Right lobe of liver (tissue), 6 donors: ENCODE measurements around the gene CIB2. TPM values are rescaled to one million over a fixed set of nuclear protein-coding genes. Genes with fewer than 3 reads are reported as not detected.
"Not testable (repeated sequence)": the region's sequence is repeated elsewhere in the genome, so short reads cannot be mapped to it uniquely, and the experiment has no call there.

Experiments used
- ATAC-seq, 4 donors: fragments of 200-7000 bp; cut with Tn5 transposase; one replicate each; pipeline ENCODE4 v1.9.1; 2020; ENCODE audit warnings: mild to moderate bottlenecking in 4 of 4, moderate library complexity in 4 of 4
- DNase-seq, 3 donors: peaks; one replicate each; pipeline ENCODE4 v3.0.0-alpha.2; 2020
- H3K27ac ChIP-seq, 3 donors: fragments of 200-600 bp; one replicate each; pipeline ENCODE4 v1.8.0; 2022
- H3K27me3 ChIP-seq, 2 donors: fragments of 200-600 bp; one replicate each; pipeline ENCODE4 v1.8.0; 2022
- H3K36me3 ChIP-seq, 4 donors: fragments of 200-600 bp; sonication (generic) in 1 of 4; one replicate each; pipeline versions ENCODE4 v1.5.1 to v1.8.0; 2017 to 2022; ENCODE audit warnings: control low read depth in 1 of 4
- H3K4me1 ChIP-seq, 4 donors: fragments of 200-600 bp; sonication (generic) in 1 of 4; one replicate each; pipeline versions ENCODE4 v1.5.1 to v1.8.0; 2017 to 2022; ENCODE audit warnings: control low read depth in 1 of 4
- H3K4me3 ChIP-seq, 3 donors: fragments of 200-600 bp; one replicate each; pipeline ENCODE4 v1.8.0; 2022
- H3K9me3 ChIP-seq, 4 donors: fragments of 200-600 bp; sonication (generic) in 1 of 4; one replicate each; pipeline versions ENCODE4 v1.5.1 to v1.8.0; 2017 to 2022; ENCODE audit warnings: control low read depth in 1 of 4
- CTCF ChIP-seq, 4 donors: fragments of 200-600 bp in 3 of 4; fragments of 450-650 bp in 1 of 4; IDR thresholded peaks; one replicate each; pipeline versions ENCODE4 v1.5.1 to v1.8.0; 2016 to 2022; ENCODE audit warnings: antibody characterized with exemption in 4 of 4, mild to moderate bottlenecking in 2 of 4
- POLR2A ChIP-seq: fragments of 450-650 bp; IDR thresholded peaks from one replicate; pipeline ENCODE4 v1.6.1; 2017; ENCODE audit warnings: antibody characterized with exemption, mild to moderate bottlenecking
- WGBS: methylation state at CpG from one replicate; pipeline ENCODE4 v1.1.6; 2018; ENCODE audit warnings: low coverage, low lambda C conversion rate; ENCODE audit not compliant: insufficient coverage; ENCODE audit errors: missing lambda C conversion rate; 5-methylcytosine and 5-hydroxymethylcytosine counted together
- intact Hi-C, 2 donors: fragments of 100-400 bp; cut with DNase I; formaldehyde crosslinking; loops; one replicate each; pipeline versions ENCODE4 v1.11.2 to v1.14.1; 2022
- total RNA-seq, 6 experiments: library from RNA; depleted of rRNA in 2 of 6; stranded (reverse); fragments of >200 nt in 2 of 6; fragmentation: NEBNext Ultra II Directional in 3 of 6; extraction: Animal tissue kit (Norgen Biotek cat#: 25700) in 3 of 6; gene quantifications; one replicate each; pipeline versions ENCODE4 v1.1.0 to v1.2.4, GENCODE V29; 2016 to 2023
- donor health status: DM: no; HTN: yes; CAD: no.
- donor health status: DM: no; HTN: no; CAD: no.
- donor health status: DM: no; HTN: no; CAD: no.
- donor health status: DM: no; HTN: yes; CAD: no.
- donor health status: DM: no; HTN: yes; CAD: no.

Gene CIB2
- total RNA-seq, 6 experiments from 2014 or later = 0.22 to 1.3 (median 0.74) TPM; not detected in 1

- Histone ChIP-seq H3K27ac (no peak overlapping the region), H3K9me3 (no peaks in the 10 kb centered on the region), H3K4me3 (no peak overlapping the region), H3K4me1 (peaks cover 0 to 7% (median 2%) of the 10 kb centered on the region in 4 donors), H3K27me3 (no peaks in the 10 kb centered on the region), H3K36me3 (peaks cover 0 to 24% (median 5%) of the 10 kb centered on the region in 4 donors)
- WGBS = 78% methylated on average over 3 of the region's 3 CpGs
- no peak for TF ChIP-seq CTCF (IDR thresholded peaks at IDR 0.05)
- no peak for TF ChIP-seq POLR2A
- ATAC-seq (no peak), DNase-seq (no peak)
- intact Hi-C loops = no loop called here
Observed at GRCh38 chr15:78154955-78155354, 23.7 kb upstream of the CIB2 start.

GRCh38 chr15:78151075-78151474, 19.8 kb upstream of the CIB2 start:
- DNase-seq, ATAC-seq, H3K4me3 ChIP-seq, H3K27me3 ChIP-seq, intact Hi-C loops, H3K27ac ChIP-seq, H3K9me3 ChIP-seq, H3K36me3 ChIP-seq: not testable (repeated sequence)
- H3K4me1 ChIP-seq = peaks cover 0 to 15% (median 4%) of the 10 kb centered on the region in 4 donors
- WGBS = 100% methylated on average over 3 of the region's 8 CpGs

DNA sequence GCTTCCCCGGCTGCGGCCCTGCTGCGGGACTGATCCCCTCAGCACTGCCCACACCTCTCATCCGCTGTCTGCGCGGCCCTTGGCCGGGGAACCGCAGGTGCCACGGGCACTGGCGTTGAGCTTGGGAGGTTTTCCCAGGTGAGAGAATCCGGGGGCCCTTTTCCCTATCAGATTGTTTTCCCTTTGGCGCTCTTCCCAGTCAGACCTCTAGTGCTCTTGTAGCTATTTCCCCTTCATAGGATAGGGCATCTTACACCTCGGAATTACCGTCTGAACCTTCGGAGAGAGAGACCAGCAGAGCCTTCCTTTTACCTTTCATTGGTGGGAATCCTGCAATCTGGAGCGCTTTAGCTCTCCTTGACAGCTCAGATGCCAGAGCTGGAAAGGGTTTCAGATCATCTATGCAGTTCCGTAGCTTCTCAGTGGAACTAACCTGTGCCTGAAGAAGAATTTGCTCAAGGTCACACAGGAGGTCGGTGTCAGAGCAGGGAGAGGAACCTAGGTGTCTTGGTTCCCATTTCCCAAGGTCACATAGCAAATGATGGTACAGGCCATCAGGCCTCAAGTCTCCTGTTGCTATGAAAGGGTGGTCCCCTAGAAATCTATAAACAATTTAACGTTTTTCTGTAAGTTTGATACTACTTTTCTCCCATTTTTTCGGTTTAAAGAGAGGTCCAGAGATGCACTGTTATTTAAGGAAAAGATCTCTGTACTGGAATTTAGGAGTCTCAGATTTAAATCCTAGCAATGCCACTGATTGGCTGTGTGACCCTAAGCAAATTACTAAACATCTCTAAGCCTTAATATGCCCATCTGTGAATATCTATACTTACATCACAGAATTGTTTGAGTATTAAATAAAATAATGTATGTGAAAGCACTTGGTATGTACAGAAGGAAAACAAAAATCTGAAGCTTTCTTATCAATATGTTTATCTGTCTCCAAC, 18.8 kb upstream of the CIB2 start:
- Histone ChIP-seq H3K27me3 (no peaks in the 10 kb centered on the region), H3K4me3 (peak overlapping the region; percentile 90 to 94 (median 92)), H3K27ac (peak overlapping the region; percentile 52 to 70 (median 57)), H3K4me1 (peaks cover 0 to 15% (median 4%) of the 10 kb centered on the region in 4 donors), H3K36me3 (no peaks in the 10 kb centered on the region), H3K9me3 (no peaks in the 10 kb centered on the region)
- DNase-seq (no peak), ATAC-seq (no peak)
- intact Hi-C loops = no loop called here
- WGBS = 16% methylated on average over 9 of the region's 20 CpGs
- TF ChIP-seq POLR2A = no peak
- no peak for TF ChIP-seq CTCF (IDR thresholded peaks at IDR 0.05)

DNA sequence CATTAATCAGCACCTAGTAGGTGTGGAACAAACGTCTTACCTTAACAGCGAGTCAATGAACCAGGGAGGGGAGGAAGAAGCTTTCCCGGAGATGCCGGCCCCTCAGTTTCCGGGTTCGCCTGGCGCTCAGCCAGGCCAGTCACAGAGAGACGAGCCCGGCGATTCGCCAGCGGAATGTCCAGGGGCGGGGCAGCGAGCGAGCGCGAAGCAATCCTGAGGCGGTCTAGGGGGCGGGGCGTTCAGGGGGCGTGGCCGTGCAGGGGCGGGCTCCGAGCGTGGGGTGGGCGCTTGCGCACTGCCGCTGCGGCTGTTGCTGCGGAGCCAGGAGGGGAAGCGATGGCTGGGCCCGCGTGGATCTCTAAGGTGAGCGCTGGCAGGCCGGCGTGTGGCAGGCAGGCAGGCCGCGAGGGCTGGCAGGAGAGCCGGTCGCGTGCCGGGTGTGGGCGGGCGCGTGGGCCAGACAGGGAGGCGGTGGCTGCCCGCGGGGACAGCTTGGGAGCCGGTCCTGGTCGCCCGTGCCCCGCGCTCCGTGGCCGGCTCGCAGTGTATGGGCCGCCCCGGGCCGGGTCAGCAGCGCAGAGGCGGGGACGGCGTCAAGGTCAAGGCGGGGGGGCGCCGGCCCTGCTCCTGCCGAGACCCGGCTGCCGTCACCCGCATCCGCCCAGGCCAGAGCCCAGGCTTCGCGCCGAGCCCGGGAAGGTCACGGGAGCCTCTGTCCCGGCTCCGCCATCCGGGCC, 18.0 kb upstream of the CIB2 start, which contains the start of gene IDH3A:
IDH3A (plus strand) TSS at position 295 of the 737 bp plus-strand sequence; CDS start at position 337, 42 bp downstream.
- no peaks in the 10 kb centered on the region for H3K9me3 ChIP-seq
- TF ChIP-seq CTCF (IDR thresholded peaks at IDR 0.05) (no peak), POLR2A (peak; percentile 85)
- DNase-seq (peak; percentile 100), ATAC-seq (peak; percentile 99)
- no peaks in the 10 kb centered on the region for H3K36me3 ChIP-seq
- 0% methylated on average over 4 of the region's 79 CpGs for WGBS
- peaks cover 0 to 15% (median 4%) of the 10 kb centered on the region in 4 donors for H3K4me1 ChIP-seq
- peak within 1 kb of the TSS; percentile 52 to 70 (median 57) for H3K27ac ChIP-seq
- H3K4me3 ChIP-seq = peak within 1 kb of the TSS; percentile 90 to 94 (median 92)
- H3K27me3 ChIP-seq = no peaks in the 10 kb centered on the region
- intact Hi-C loops = no loop called here
